IMR-90 (cell line): Measurements from ENCODE around the gene PPIH. TPM values are rescaled to one million over a fixed set of nuclear protein-coding genes. Genes with fewer than 3 reads are reported as not detected.

Experiments used
- ATAC-seq: fragments of 200-7000 bp; cut with Tn5 transposase; 2 replicates; pipeline ENCODE4 v1.9.1; 2020; ENCODE audit warnings: low read depth, mild to moderate bottlenecking, moderate library complexity
- BruUV-seq: library from RNA; stranded (reverse); fragments of 400-500 nt; replicated peaks from 2 replicates; lab custom pipeline; 2021; lab: Mats Ljungman, UMichigan
- CTCF ChIA-PET: fragments of 300-600 bp; formaldehyde crosslinking; extraction: SDS; loops from one replicate; lab custom pipeline; 2021; ENCODE audit warnings: antibody characterized with exemption; lab: Yijun Ruan, JAX
- POLR2A ChIA-PET: fragments of 300-600 bp; sonication (Branson Sonifier 250); formaldehyde crosslinking; loops from one replicate; lab custom pipeline; 2022; ENCODE audit warnings: antibody characterized with exemption; ENCODE audit not compliant: unreplicated experiment; lab: Charles Lee
- DNase-seq: peaks from one replicate; pipeline ENCODE4 v3.0.0; 2013
- H2AFZ ChIP-seq: replicated peaks from 2 replicates; pipeline ENCODE3; 2013; ENCODE audit warnings: low read length, mild to moderate bottlenecking; ENCODE audit not compliant: poor library complexity
- H2AK5ac ChIP-seq: 2 replicates; pipeline ENCODE4 v1.6.1; 2013; ENCODE audit warnings: low read depth, low read length, inconsistent platforms
- H2AK9ac ChIP-seq: replicated peaks from 2 replicates; pipeline ENCODE3; 2013; ENCODE audit warnings: mild to moderate bottlenecking, low read depth, low read length, moderate library complexity; ENCODE audit not compliant: poor library complexity
- H2BK120ac ChIP-seq: 2 replicates; pipeline ENCODE4 v1.6.1; 2013; ENCODE audit warnings: low read depth, low read length, inconsistent platforms
- H2BK15ac ChIP-seq: 3 replicates; pipeline ENCODE4 v1.6.1; 2013; ENCODE audit warnings: low read depth, low read length, inconsistent platforms
- H2BK20ac ChIP-seq: 2 replicates; pipeline ENCODE4 v1.6.1; 2013; ENCODE audit warnings: low read depth, mild to moderate bottlenecking, inconsistent platforms, low read length, moderate library complexity
- H2BK5ac ChIP-seq: 2 replicates; pipeline ENCODE4 v1.6.1; 2013; ENCODE audit warnings: mild to moderate bottlenecking, low read depth, low read length, inconsistent platforms; ENCODE audit not compliant: poor library complexity, severe bottlenecking
- H3K14ac ChIP-seq: replicated peaks from 2 replicates; pipeline ENCODE4 v1.6.1; 2013; ENCODE audit warnings: low read depth, low read length, inconsistent platforms
- H3K18ac ChIP-seq: 2 replicates; pipeline ENCODE4 v1.6.1; 2013; ENCODE audit warnings: low read depth, low read length, control low read depth
- H3K23ac ChIP-seq: 2 replicates; pipeline ENCODE4 v1.6.1; 2013; ENCODE audit warnings: low read depth, low read length, inconsistent platforms
- H3K27ac ChIP-seq: 2 replicates; pipeline ENCODE4 v1.5.1; 2013; ENCODE audit warnings: mild to moderate bottlenecking, control low read depth, low read length; ENCODE audit not compliant: insufficient read depth
- H3K27me3 ChIP-seq: 2 replicates; pipeline ENCODE4 v1.6.1; 2013; ENCODE audit warnings: low read length; ENCODE audit not compliant: control insufficient read depth, insufficient read depth
- H3K36me3 ChIP-seq: 2 replicates; pipeline ENCODE4 v1.6.1; 2013; ENCODE audit warnings: low read length, mixed read lengths; ENCODE audit not compliant: control insufficient read depth, insufficient read depth
- H3K4ac ChIP-seq: 2 replicates; pipeline ENCODE4 v1.6.1; 2013; ENCODE audit warnings: low read depth, low read length, inconsistent platforms
- H3K4me1 ChIP-seq: 2 replicates; pipeline ENCODE4 v1.6.1; 2013; ENCODE audit warnings: low read length, mixed read lengths; ENCODE audit not compliant: control insufficient read depth, insufficient read depth
- H3K4me2 ChIP-seq: 2 replicates; pipeline ENCODE4 v1.6.1; 2013; ENCODE audit warnings: low read depth, mild to moderate bottlenecking, control low read depth, low read length, moderate library complexity
- H3K4me3 ChIP-seq: 2 replicates; pipeline ENCODE4 v1.5.1; 2013; ENCODE audit warnings: low read depth, mild to moderate bottlenecking, control low read depth, low read length, moderate library complexity; ENCODE audit not compliant: insufficient read depth
- H3K56ac ChIP-seq: 2 replicates; pipeline ENCODE4 v1.6.1; 2013; ENCODE audit warnings: low read length, inconsistent platforms; ENCODE audit not compliant: insufficient read depth; ENCODE audit errors: extremely low read depth
- H3K79me1 ChIP-seq, 2 experiments: 2 replicates each; pipeline ENCODE4 v1.6.1; 2013; ENCODE audit warnings: low read length in 2 of 2, inconsistent platforms in 1 of 2, low read depth in 1 of 2
- H3K9ac ChIP-seq: 2 replicates; pipeline ENCODE4 v1.6.1; 2013; ENCODE audit warnings: low read depth, low read length, control low read depth
- H3K9me1 ChIP-seq: 2 replicates; pipeline ENCODE4 v1.6.1; 2013; ENCODE audit warnings: low read length, inconsistent platforms; ENCODE audit not compliant: insufficient read depth
- H3K9me3 ChIP-seq: 2 replicates; pipeline ENCODE4 v1.6.1; 2013; ENCODE audit warnings: low read length; ENCODE audit not compliant: control insufficient read depth, insufficient read depth
- H4K20me1 ChIP-seq: 2 replicates; pipeline ENCODE4 v1.6.1; 2013; ENCODE audit warnings: low read length, inconsistent platforms; ENCODE audit not compliant: insufficient read depth
- H4K5ac ChIP-seq: 2 replicates; pipeline ENCODE4 v1.6.1; 2013; ENCODE audit warnings: mild to moderate bottlenecking, low read depth, low read length, control low read depth
- H4K8ac ChIP-seq, 2 experiments: 2 replicates each; pipeline ENCODE4 v1.6.1; 2013; ENCODE audit warnings: low read depth in 2 of 2, low read length in 2 of 2, control low read depth in 1 of 2, inconsistent platforms in 1 of 2
- H4K91ac ChIP-seq: 2 replicates; pipeline ENCODE4 v1.6.1; 2013; ENCODE audit warnings: low read depth, low read length, inconsistent platforms; ENCODE audit not compliant: insufficient read depth
- BHLHE40 ChIP-seq: fragments of 150-350 bp; IDR thresholded peaks from 2 replicates; pipeline ENCODE4 v1.6.1; 2016; ENCODE audit warnings: mild to moderate bottlenecking, low read depth, low read length
- CEBPB ChIP-seq: IDR thresholded peaks from 2 replicates; pipeline ENCODE4 v1.6.1; 2012; ENCODE audit warnings: low read depth, low read length, improper control_type of control experiment
- CHD1 ChIP-seq: IDR thresholded peaks from 2 replicates; pipeline ENCODE4 v1.6.1; 2012; ENCODE audit warnings: low read depth, low read length, improper control_type of control experiment
- CTCF ChIP-seq: conservative IDR thresholded peaks from 2 replicates; pipeline ENCODE4 v1.5.1; 2012; ENCODE audit warnings: mild to moderate bottlenecking, low read depth, low read length, improper control_type of control experiment
- ELK1 ChIP-seq: fragments of 150-350 bp; IDR thresholded peaks from 2 replicates; pipeline ENCODE4 v1.6.1; 2016; ENCODE audit warnings: low read depth, mild to moderate bottlenecking, low read length, moderate library complexity, borderline replicate concordance
- FOS ChIP-seq: fragments of 150-350 bp; IDR thresholded peaks from 2 replicates; pipeline ENCODE4 v1.6.1; 2016; ENCODE audit warnings: low read depth, low read length
- MAFK ChIP-seq: IDR thresholded peaks from 2 replicates; pipeline ENCODE4 v1.6.1; 2012; ENCODE audit warnings: low read depth, low read length, improper control_type of control experiment
- MAZ ChIP-seq: IDR thresholded peaks from 2 replicates; pipeline ENCODE4 v1.6.1; 2012; ENCODE audit warnings: low read depth, mild to moderate bottlenecking, low read length, improper control_type of control experiment, moderate library complexity, borderline replicate concordance
- POLR2A ChIP-seq: IDR thresholded peaks from 2 replicates; pipeline ENCODE4 v1.6.1; 2012; ENCODE audit warnings: mild to moderate bottlenecking, low read depth, low read length
- RAD21 ChIP-seq: IDR thresholded peaks from 2 replicates; pipeline ENCODE4 v1.6.1; 2012; ENCODE audit warnings: low read length, improper control_type of control experiment
- RCOR1 ChIP-seq: IDR thresholded peaks from 2 replicates; pipeline ENCODE4 v1.6.1; 2012; ENCODE audit warnings: mild to moderate bottlenecking, low read length, improper control_type of control experiment; ENCODE audit not compliant: insufficient replicate concordance
- WGBS, 2 experiments: methylation state at CpG; one replicate each; pipeline versions ENCODE4 v1.1.5 to v1.1.7; 2013; ENCODE audit warnings: missing lambda C conversion rate in 2 of 2; ENCODE audit not compliant: insufficient read length in 1 of 2; ENCODE audit errors: extremely low coverage in 2 of 2; 5-methylcytosine and 5-hydroxymethylcytosine counted together
- dilution Hi-C: fragments of 300-500 bp; cut with HindIII; formaldehyde crosslinking; loops from one replicate; pipeline ENCODE4 v1.14.3; 2018; ENCODE audit warnings: low sequenced_read_pairs; ENCODE audit not compliant: unreplicated experiment
- in situ Hi-C: fragments of 300-500 bp; cut with MboI; formaldehyde crosslinking; loops from 3 replicates; pipeline ENCODE4 v1.14.3; 2019; ENCODE audit warnings: low sequenced_read_pairs, inconsistent platforms, mixed read lengths
- intact Hi-C: fragments of 100-400 bp; cut with micrococcal nuclease; formaldehyde crosslinking; loops from 2 replicates; pipeline ENCODE4 v1.10.0; 2022
- polyA plus RNA-seq, 3 experiments: library from polyadenylated mRNA; depleted of rRNA; stranded (reverse); fragments of >200 nt; gene quantifications; 2 replicates each; pipeline ENCODE4 v1.2.3, GENCODE V29; 2012; ENCODE audit warnings: low replicate concordance in 1 of 3
- total RNA-seq: library from RNA; depleted of rRNA; stranded (reverse); fragments of >200 nt; gene quantifications from 2 replicates; pipeline ENCODE4 v1.2.3, GENCODE V29; 2012

Gene PPIH
- total and polyA plus RNA-seq, 2 of the 4 experiments (the other 2 are of a cell fraction) = 22.4 to 52.1 TPM

- CTCF ChIA-PET = no interaction called here
- H3K36me3 ChIP-seq = peaks cover 21% of the 10 kb centered on the region
- WGBS, 2 experiments = no CpG with 5 or more reads among the region's 4 CpGs
Observed at GRCh38 chr1:42670425-42670824, 12.2 kb downstream of the PPIH start.

More at GRCh38 chr1:42670425-42670824, 12.2 kb downstream of the PPIH start:
- H3K23ac ChIP-seq = no peak overlapping the region
- no peak overlapping the region for H3K4me2 ChIP-seq
- H3K27me3 ChIP-seq = no peaks in the 10 kb centered on the region
- H3K14ac ChIP-seq = no peak overlapping the region
- no peak overlapping the region for H4K91ac ChIP-seq
- in situ Hi-C loops (no loop called here), dilution Hi-C loops (no loop called here), intact Hi-C loops (no loop called here)
- H3K4ac ChIP-seq = no peak overlapping the region
- no peak overlapping the region for H2AK9ac ChIP-seq
- no peak overlapping the region for H2BK15ac ChIP-seq
- no peak overlapping the region for H2BK20ac ChIP-seq
- H4K8ac ChIP-seq = no peak overlapping the region
- TF ChIP-seq RAD21 = no peak
- TF ChIP-seq BHLHE40 = no peak
- TF ChIP-seq FOS = no peak
- no peak for TF ChIP-seq ELK1
- no peak for TF ChIP-seq CTCF
- TF ChIP-seq CEBPB = no peak
- no peak for TF ChIP-seq RCOR1
- TF ChIP-seq MAFK = no peak
- TF ChIP-seq POLR2A = no peak
- no peak for TF ChIP-seq MAZ
- TF ChIP-seq CHD1 = no peak
- no peak overlapping the region for H4K5ac ChIP-seq
- no peak for ATAC-seq
- H3K27ac ChIP-seq = no peak overlapping the region
- no peak overlapping the region for H3K18ac ChIP-seq
- POLR2A ChIA-PET = no interaction called here
- H3K56ac ChIP-seq = no peak overlapping the region
- no TSS peak for BruUV-seq
- H3K9ac ChIP-seq = no peak overlapping the region
- no peak for DNase-seq
- no peaks in the 10 kb centered on the region for H4K20me1 ChIP-seq
- H2BK5ac ChIP-seq = no peak overlapping the region
- H3K9me3 ChIP-seq = no peaks in the 10 kb centered on the region
- H3K4me3 ChIP-seq = no peak overlapping the region
- no peaks in the 10 kb centered on the region for H3K9me1 ChIP-seq
- no peak overlapping the region for H2BK120ac ChIP-seq
- H2AFZ ChIP-seq = no peak overlapping the region
- H2AK5ac ChIP-seq = no peak overlapping the region
- H3K4me1 ChIP-seq = no peaks in the 10 kb centered on the region
- H3K79me1 ChIP-seq = no peaks in the 10 kb centered on the region
